HEK293 (cell line): Measurements from ENCODE around the gene TUBB4A.

ENCODE experiments used
- CTCF ChIA-PET: fragments of 350-600 bp; formaldehyde crosslinking; extraction: SDS; loops from one replicate; lab custom pipeline; 2021; ENCODE audit warnings: antibody characterized with exemption; lab: Yijun Ruan, JAX
- POLR2A ChIA-PET: fragments of 300-600 bp; formaldehyde crosslinking; extraction: SDS; loops from one replicate; lab custom pipeline; 2020; ENCODE audit warnings: antibody characterized with exemption, inconsistent platforms; lab: Yijun Ruan, JAX
- H3K27ac ChIP-seq: fragments of 200-500 bp; sonication (Bioruptor generic); 2 replicates; pipeline ENCODE4 v1.5.1; 2014; ENCODE audit warnings: low read depth, low read length, control low read depth, inconsistent platforms; ENCODE audit errors: extremely low read depth
- H3K36me3 ChIP-seq, 2 experiments: fragments of 200-500 bp in 1 of 2; sonication (Bioruptor generic) in 1 of 2; 1 replicate in 1 of 2; 2 replicates in 1 of 2; pipeline ENCODE4 v1.5.1; 2014 to 2017; ENCODE audit warnings: inconsistent platforms in 2 of 2, low read length in 2 of 2; ENCODE audit not compliant: control insufficient read depth in 2 of 2, insufficient read depth in 1 of 2
- H3K4me1 ChIP-seq: fragments of 200-500 bp; sonication (Bioruptor generic); 2 replicates; pipeline ENCODE4 v1.5.1; 2014; ENCODE audit warnings: mild to moderate bottlenecking, low read length, inconsistent platforms; ENCODE audit not compliant: control insufficient read depth, insufficient read depth
- H3K4me3 ChIP-seq: 2 replicates; pipeline ENCODE4 v1.5.1; 2011; ENCODE audit warnings: low read depth, mild to moderate bottlenecking, control low read depth, low read length, moderate library complexity
- H3K9me3 ChIP-seq: fragments of 200-500 bp; sonication (Bioruptor generic); 2 replicates; pipeline ENCODE4 v1.5.1; 2014; ENCODE audit warnings: low read depth, low read length, inconsistent platforms; ENCODE audit not compliant: control insufficient read depth, insufficient read depth
- ATF2 ChIP-seq: fragments of 450-650 bp; formaldehyde crosslinking; IDR thresholded peaks from 2 replicates; pipeline ENCODE4 v1.5.1; 2016; ENCODE audit warnings: missing biosample characterization, missing genetic modification characterization, low read depth
- GLIS1 ChIP-seq: fragments of 450-650 bp; formaldehyde crosslinking; IDR thresholded peaks from 2 replicates; pipeline ENCODE4 v1.5.1; 2016; ENCODE audit warnings: missing biosample characterization, missing genetic modification characterization
- GLIS2 ChIP-seq: fragments of 450-650 bp; formaldehyde crosslinking; IDR thresholded peaks from 2 replicates; pipeline ENCODE4 v1.5.1; 2016; ENCODE audit warnings: missing biosample characterization, missing genetic modification characterization
- KLF1 ChIP-seq: fragments of 450-650 bp; formaldehyde crosslinking; IDR thresholded peaks from 2 replicates; pipeline ENCODE4 v1.5.1; 2016; ENCODE audit warnings: missing biosample characterization, missing genetic modification characterization
- KLF10 ChIP-seq: fragments of 450-650 bp; IDR thresholded peaks from 2 replicates; pipeline ENCODE4 v1.5.1; 2018; ENCODE audit warnings: missing biosample characterization, mild to moderate bottlenecking, missing genetic modification characterization
- KLF16 ChIP-seq: fragments of 450-650 bp; formaldehyde crosslinking; IDR thresholded peaks from 2 replicates; pipeline ENCODE4 v1.5.1; 2017; ENCODE audit warnings: missing biosample characterization, missing genetic modification characterization
- MZF1 ChIP-seq: fragments of 450-650 bp; formaldehyde crosslinking; IDR thresholded peaks from 2 replicates; pipeline ENCODE4 v1.5.1; 2017; ENCODE audit warnings: missing biosample characterization, missing genetic modification characterization, borderline replicate concordance
- SCRT2 ChIP-seq: fragments of 450-650 bp; formaldehyde crosslinking; IDR thresholded peaks from 2 replicates; pipeline ENCODE4 v1.5.1; 2016; ENCODE audit warnings: missing biosample characterization, missing genetic modification characterization
- SP3 ChIP-seq: fragments of 450-650 bp; formaldehyde crosslinking; IDR thresholded peaks from 2 replicates; pipeline ENCODE4 v1.5.1; 2016; ENCODE audit warnings: missing biosample characterization, missing genetic modification characterization
- WT1 ChIP-seq: fragments of 450-650 bp; formaldehyde crosslinking; IDR thresholded peaks from 2 replicates; pipeline ENCODE4 v1.5.1; 2016; ENCODE audit warnings: missing biosample characterization, missing genetic modification characterization
- ZBTB44 ChIP-seq: fragments of 450-650 bp; IDR thresholded peaks from 2 replicates; pipeline ENCODE4 v1.5.1; 2018; ENCODE audit warnings: missing biosample characterization, mild to moderate bottlenecking, missing genetic modification characterization
- ZBTB8A ChIP-seq: fragments of 450-650 bp; formaldehyde crosslinking; IDR thresholded peaks from 2 replicates; pipeline ENCODE4 v1.5.1; 2016; ENCODE audit warnings: missing biosample characterization, missing genetic modification characterization
- ZFHX2 ChIP-seq: fragments of 450-650 bp; formaldehyde crosslinking; conservative IDR thresholded peaks from 2 replicates; pipeline ENCODE4 v1.5.1; 2016; ENCODE audit warnings: missing biosample characterization, missing genetic modification characterization
- ZNF121 ChIP-seq: fragments of 450-650 bp; formaldehyde crosslinking; IDR thresholded peaks from 2 replicates; pipeline ENCODE4 v1.5.1; 2016; ENCODE audit warnings: missing biosample characterization, missing genetic modification characterization
- ZNF341 ChIP-seq: fragments of 450-650 bp; formaldehyde crosslinking; IDR thresholded peaks from 2 replicates; pipeline ENCODE4; 2016; ENCODE audit warnings: low read depth, missing biosample characterization, missing genetic modification characterization
- ZNF394 ChIP-seq: fragments of 450-650 bp; formaldehyde crosslinking; IDR thresholded peaks from 2 replicates; pipeline ENCODE4 v1.5.1; 2016; ENCODE audit warnings: missing biosample characterization, missing genetic modification characterization, mild to moderate bottlenecking, moderate library complexity, borderline replicate concordance
- ZNF398 ChIP-seq: fragments of 450-650 bp; formaldehyde crosslinking; IDR thresholded peaks from 2 replicates; pipeline ENCODE4 v1.5.1; 2017; ENCODE audit warnings: missing biosample characterization, missing genetic modification characterization
- ZNF473 ChIP-seq: fragments of 450-650 bp; formaldehyde crosslinking; IDR thresholded peaks from 2 replicates; pipeline ENCODE4 v1.5.1; 2017; ENCODE audit warnings: missing biosample characterization, missing genetic modification characterization
- ZNF600 ChIP-seq: fragments of 450-650 bp; formaldehyde crosslinking; IDR thresholded peaks from 2 replicates; pipeline ENCODE4 v1.5.1; 2016; ENCODE audit warnings: missing biosample characterization, missing genetic modification characterization
- ZNF626 ChIP-seq: fragments of 450-650 bp; sonication (Bioruptor Pico); formaldehyde crosslinking; IDR thresholded peaks from 2 replicates; pipeline ENCODE4 v1.5.1; 2018; ENCODE audit warnings: missing biosample characterization, missing genetic modification characterization, inconsistent platforms
- ZNF639 ChIP-seq: fragments of 450-650 bp; formaldehyde crosslinking; IDR thresholded peaks from 2 replicates; pipeline ENCODE4 v1.5.1; 2016; ENCODE audit warnings: missing biosample characterization, missing genetic modification characterization
- ZNF645 ChIP-seq: fragments of 450-650 bp; formaldehyde crosslinking; IDR thresholded peaks from 2 replicates; pipeline ENCODE4; 2016; ENCODE audit warnings: missing biosample characterization, missing genetic modification characterization
- ZSCAN16 ChIP-seq: fragments of 450-650 bp; formaldehyde crosslinking; IDR thresholded peaks from 2 replicates; pipeline ENCODE4 v1.5.1; 2016; ENCODE audit warnings: missing biosample characterization, missing genetic modification characterization
- TF ChIP-seq, protein P1 (sequence below): fragments of 450-650 bp; formaldehyde crosslinking; IDR thresholded peaks from 2 replicates; pipeline ENCODE4 v1.5.1; 2016; ENCODE audit warnings: missing biosample characterization, missing genetic modification characterization
- TF ChIP-seq, protein P2 (sequence below): fragments of 450-650 bp; IDR thresholded peaks from 2 replicates; pipeline ENCODE4 v1.5.1; 2018; ENCODE audit warnings: missing biosample characterization, missing genetic modification characterization

The TUBB4A gene

DNA sequence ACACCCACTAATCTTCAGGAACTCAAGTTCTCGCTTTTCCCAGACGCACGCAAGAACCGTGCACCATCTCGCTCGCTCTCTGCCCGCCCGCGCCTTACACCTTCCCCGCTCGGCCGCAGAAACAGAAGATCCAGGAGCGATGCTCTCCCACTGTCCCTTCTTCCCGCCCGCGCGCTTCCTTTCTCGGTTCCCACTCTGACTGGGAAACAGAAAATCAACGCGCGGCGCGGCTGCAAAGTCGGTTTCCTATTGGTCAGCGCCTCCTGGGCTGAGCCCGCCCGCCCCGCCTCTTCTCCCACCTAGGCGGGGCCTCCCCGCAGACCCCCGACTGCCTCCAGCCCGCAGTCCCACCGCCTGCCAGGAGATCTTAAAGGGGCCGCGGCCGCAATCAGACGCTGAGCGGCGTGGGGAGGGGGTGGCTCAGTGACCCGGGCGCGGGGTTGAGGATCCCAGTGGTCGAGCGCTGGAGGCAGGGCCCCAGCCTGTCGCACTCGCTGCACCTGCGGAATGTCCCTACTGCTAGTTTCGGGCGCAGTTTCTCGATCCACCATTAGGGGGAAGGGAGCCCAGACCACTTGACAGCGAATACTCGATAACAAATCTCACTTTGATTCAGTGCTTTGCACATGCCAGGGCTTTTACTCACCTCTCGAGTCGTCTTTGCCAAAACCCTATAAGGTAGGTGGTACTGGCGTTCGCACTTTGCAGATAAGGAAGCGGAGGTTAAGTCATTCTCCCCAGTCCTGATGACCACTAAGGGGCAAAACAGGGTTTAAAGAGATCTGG is 41.8 kb downstream of the TUBB4A start (continued):
- TF ChIP-seq ZNF398 (tag by site-specific recombination) (peak; percentile 66; the same call in 1 of the 2 replicates), GLIS1 (peak; percentile 91), SP3 (tag by site-specific recombination) (peak; percentile 92), WT1 (tag by site-specific recombination) (peak; percentile 35; the same call in 1 of the 2 replicates), KLF16 (tag by site-specific recombination) (peak; percentile 97), ZSCAN16 (no peak), ZNF341 (tag by site-specific recombination) (peak; percentile 72), GLIS2 (peak; percentile 99), ZNF626 (tag by site-specific recombination) (no peak), ZBTB44 (no peak; the same call in 1 of the 2 replicates), ZNF121 (peak; percentile 50; the same call in 1 of the 2 replicates), ZBTB8A (tag by site-specific recombination) (peak; percentile 62; the same call in 1 of the 2 replicates), ZNF394 (tag by site-specific recombination) (peak; percentile 76; the same call in 1 of the 2 replicates), ATF2 (no peak), ZNF639 (tag by site-specific recombination) (peak; percentile 92; the same call in 1 of the 2 replicates)
- TF ChIP-seq, protein P1, sequence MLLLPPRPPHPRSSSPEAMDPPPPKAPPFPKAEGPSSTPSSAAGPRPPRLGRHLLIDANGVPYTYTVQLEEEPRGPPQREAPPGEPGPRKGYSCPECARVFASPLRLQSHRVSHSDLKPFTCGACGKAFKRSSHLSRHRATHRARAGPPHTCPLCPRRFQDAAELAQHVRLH (tag by site-specific recombination) = peak; percentile 60; the same call in 1 of the 2 replicates

DNA sequence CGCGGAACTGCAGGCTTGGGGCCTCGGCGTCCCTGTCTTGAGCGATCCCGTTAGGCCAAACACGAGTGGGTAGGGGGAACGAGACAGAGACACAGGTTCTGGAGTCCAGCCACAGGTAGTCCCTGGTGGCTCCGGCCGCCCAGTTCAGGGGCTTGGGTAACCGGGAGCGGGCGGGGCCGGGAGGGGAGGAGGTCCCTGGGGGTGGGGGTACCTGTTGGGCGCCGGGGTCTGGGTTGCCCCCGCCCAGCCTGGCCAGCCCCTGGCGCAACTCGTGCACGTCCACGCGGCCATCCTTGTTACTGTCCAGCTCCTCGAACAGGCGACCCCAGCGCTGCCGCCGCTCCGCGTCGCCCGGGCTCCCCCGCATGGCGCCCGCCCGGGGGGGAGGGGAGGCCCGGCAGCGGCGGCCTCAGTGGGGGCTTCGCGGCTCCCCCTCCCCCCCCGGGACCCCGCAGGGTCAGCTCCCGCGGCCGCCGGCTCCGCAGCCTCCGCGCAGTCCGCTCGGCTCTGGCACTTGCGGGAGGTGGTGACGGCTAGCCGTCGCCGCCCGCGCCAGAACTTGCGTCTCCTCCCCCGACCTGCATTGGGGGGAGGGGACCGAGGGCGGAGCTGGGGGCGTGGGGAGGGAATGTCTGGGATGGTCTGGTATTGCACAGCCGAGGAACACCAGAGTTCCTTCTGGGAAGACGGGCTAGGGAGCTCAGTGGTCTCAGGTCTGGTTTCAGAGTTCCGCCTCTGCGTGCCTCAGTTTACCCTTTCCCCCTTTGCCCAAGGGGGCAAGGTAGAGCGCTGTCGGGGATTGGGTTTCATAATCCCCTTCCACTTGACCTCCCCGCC is 42.6 kb downstream of the TUBB4A start, which contains the start of gene SLC25A23:
SLC25A23 (minus strand) TSS at position 531 of the 837 bp plus-strand sequence; CDS start at position 367, 164 bp downstream.
- Histone ChIP-seq H3K27ac (peak within 1 kb of the TSS; percentile 48; the same call in 1 of the 2 replicates), H3K36me3 (peaks cover 0 to 29% of the 10 kb centered on the region in 2 experiments; a peak in 1 of 3 replicates)
- CTCF ChIA-PET = interaction anchor here (0.6 to 0.7 kb wide), 4 partner anchors 86 to 1781 kb away, joined by 3 read pairs; no protein-coding TSS in a partner anchor
- TF ChIP-seq KLF1 (peak; percentile 88; the same call in 1 of the 2 replicates), ZNF645 (tag by site-specific recombination) (no peak), ZNF121 (peak; percentile 34; the same call in 1 of the 2 replicates), ZFHX2 (peak; percentile 86), ZNF473 (tag by site-specific recombination) (peak; percentile 34; the same call in 1 of the 2 replicates), ZNF600 (tag by site-specific recombination) (peak; percentile 72), SCRT2 (tag by site-specific recombination) (peak; percentile 92), MZF1 (tag by site-specific recombination) (0 out of 2 replicates have a peak, but pooled peaks have one; percentile 66), KLF10 (tag by site-specific recombination) (peak; percentile 95; the same call in 1 of the 2 replicates)
- TF ChIP-seq, protein P2, sequence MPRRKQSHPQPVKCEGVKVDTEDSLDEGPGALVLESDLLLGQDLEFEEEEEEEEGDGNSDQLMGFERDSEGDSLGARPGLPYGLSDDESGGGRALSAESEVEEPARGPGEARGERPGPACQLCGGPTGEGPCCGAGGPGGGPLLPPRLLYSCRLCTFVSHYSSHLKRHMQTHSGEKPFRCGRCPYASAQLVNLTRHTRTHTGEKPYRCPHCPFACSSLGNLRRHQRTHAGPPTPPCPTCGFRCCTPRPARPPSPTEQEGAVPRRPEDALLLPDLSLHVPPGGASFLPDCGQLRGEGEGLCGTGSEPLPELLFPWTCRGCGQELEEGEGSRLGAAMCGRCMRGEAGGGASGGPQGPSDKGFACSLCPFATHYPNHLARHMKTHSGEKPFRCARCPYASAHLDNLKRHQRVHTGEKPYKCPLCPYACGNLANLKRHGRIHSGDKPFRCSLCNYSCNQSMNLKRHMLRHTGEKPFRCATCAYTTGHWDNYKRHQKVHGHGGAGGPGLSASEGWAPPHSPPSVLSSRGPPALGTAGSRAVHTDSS (tag by site-specific recombination) = no peak; the same call in 1 of the 2 replicates

More for the DNA sequence above, 42.6 kb downstream of the TUBB4A start, which contains the start of gene SLC25A23:
- POLR2A ChIA-PET = interaction anchor here (0.6 to 1.3 kb wide), 8 partner anchors 27 to 770 kb away, joined by 3 to 7 read pairs (median 4); partner anchors contain the start of genes ALKBH7, KHSRP, RPL36 and TNFSF9
- H3K4me1 ChIP-seq = no peaks in the 10 kb centered on the region
- no peaks in the 10 kb centered on the region for H3K9me3 ChIP-seq
- peak within 1 kb of the TSS; percentile 62 for H3K4me3 ChIP-seq
